HUDEP-2 (cell line): ENCODE results near the gene HOXC6.

Source experiments
- DNase-seq, 76 experiments: peaks; one replicate each; lab custom pipeline; 2025; ENCODE audit not compliant: unreplicated experiment in 76 of 76; lab: John Stamatoyannopoulos, UW

HOXC6 gene

GRCh38 chr12:54012631-54013409 is 15.4 kb upstream of the HOXC6 start:
- no peak for DNase-seq

DNA sequence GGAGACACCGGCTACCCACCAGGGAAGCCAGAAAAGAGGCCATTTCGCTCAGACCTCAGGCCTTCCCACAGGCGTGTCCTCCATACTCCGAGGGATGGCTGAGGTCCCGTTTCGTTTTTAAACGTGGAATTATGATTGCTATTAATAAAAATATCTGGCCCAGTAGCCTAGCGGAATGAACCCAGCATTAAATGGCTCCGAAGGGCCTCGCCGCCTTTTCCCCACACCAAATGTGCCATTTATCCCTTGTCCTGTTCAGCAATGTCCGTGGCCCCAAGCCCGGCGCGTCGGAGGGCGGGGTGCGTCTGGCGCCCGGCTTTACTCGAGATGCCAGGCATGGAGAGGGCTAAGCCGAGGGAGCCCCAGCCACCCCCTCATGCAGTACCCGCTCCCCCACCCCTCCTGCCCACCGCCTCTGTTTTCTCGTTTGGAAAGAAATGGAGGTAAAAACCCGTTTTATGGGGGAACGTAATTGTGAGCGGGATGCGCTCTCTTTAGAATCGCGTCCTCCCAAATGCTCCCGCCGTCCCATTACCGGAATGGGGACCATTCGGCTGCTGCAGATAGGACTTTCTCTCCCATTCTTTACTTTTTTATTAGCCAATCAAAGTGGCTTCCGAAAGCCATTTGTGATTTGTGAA is 13.7 kb upstream of the HOXC6 start:
- no peak for DNase-seq

DNA sequence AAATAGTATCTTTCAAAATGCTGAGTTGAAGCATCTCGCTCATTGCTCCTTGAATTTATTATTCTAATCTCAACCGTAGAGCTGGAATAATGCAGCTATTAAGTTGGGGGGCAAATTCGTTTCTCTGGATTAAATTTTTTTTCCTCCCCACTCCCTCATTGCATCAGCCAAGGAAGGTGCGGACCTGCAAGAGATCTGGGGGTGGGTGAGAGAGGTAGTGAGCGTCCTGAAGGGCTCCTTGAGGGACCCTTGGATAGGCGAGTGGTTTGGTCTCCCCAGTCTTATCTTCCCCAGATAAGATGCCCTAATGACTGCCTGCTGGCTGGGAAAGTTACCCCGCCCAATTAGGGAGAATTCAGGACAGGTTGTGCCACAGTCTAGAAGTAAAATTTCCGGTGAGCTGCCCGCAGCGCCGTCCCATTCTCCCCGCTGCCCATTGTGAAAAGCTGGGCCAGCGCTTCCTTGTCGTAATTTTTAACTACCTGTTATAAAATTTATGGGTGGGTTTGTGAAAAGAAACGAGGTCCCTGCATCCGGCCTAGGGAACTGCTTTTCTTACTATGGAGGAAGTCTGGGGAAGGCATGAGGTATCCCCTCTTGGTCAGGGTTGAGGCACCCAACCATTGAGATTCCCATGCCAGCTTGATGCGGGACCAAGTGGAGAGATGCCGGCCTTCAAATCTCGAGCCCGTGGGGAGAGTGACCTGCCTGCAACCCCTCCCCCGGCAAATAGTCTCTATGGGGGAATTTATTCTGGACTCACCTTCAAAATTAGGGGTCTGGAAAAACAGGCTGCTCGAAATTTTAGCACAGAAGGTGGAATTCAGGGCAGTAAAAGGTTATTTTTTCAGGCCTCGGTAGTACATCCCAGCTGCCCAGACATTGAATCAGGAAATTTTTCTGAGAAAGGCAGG is 13.0 kb upstream of the HOXC6 start:
- no peak for DNase-seq

DNA sequence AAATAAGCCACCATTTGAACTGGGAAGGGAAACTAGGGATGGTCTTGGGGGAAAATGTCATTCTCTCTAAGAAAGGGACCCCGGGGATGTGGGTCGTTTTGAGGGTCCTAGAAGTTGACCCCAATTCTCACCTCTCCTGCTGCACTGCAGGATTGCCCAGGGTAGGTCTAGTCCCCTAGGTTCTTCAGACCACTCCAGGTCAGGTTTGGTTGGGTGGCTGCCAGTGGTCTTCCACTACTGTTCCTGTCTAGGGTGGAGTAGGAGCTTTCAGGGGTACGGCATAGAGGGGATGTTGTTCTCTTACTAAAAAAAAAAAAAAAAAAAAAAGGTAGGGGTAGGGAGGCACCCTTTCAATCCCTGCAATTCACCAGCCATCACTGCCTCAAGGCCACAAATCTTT is 12.2 kb upstream of the HOXC6 start:
- DNase-seq, result no peak

GRCh38 chr12:54016478-54016964 is 11.7 kb upstream of the HOXC6 start:
- no peak for DNase-seq

DNA sequence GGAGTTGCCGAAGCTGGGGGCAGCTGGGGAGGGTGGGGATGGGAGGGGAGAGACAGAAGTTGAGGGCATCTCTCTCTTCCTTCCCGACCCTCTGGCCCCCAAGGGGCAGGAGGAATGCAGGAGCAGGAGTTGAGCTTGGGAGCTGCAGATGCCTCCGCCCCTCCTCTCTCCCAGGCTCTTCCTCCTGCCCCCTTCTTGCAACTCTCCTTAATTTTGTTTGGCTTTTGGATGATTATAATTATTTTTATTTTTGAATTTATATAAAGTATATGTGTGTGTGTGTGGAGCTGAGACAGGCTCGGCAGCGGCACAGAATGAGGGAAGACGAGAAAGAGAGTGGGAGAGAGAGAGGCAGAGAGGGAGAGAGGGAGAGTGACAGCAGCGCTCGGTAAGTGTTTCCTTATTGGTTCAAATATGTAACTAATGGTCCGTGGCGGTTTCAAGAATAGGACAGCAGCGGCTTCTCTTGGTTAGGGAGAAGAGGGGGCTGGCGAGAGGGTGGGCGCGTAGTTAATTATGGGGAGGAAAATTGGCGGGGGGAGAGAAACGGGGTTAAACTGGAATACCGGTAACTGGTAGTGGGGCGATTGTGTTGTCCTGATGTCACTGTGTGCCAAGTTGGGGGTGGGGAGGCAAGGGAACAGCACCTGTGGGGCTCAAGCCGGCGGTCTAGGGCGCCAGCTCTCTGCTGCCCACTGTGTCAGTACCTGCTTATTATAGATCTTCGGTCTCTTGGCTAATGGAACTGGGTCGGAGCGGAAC is 11.0 kb upstream of the HOXC6 start:
- no peak for DNase-seq

DNA sequence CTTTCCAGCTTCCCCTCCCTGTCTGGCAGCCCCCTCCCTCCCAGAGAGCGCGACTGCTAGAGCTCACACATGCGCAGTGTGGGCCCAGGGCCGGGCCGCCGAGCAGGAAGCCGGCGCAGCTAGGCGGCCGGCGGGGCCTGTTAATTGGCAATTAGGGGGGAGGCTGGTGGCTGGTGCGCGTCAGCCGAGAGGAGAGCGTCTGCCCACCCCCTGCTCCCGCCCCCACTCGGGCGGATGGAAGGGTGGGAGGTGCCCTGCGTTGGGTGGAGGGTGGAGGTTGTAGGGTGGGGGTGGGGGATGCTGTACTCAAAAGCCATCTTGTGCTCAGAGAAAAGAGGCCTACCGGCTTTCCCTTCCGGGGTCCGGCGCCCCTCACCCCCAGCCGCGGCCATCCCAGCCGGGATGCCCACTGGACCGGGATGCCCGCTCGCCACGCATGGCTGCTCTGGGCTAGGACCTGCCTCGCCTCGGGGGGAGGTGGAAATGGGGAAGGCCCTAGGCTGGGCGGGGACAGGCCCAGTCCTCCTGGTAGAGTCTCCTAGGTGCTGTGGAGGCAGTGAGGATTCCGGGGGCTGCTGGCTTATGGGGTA is 10.3 kb upstream of the HOXC6 start:
- DNase-seq, result peak in 25 of 76 experiments; percentile 6 to 50 (median 22)

- DNase-seq, result no peak
Measured at GRCh38 chr12:54018468-54018984, 9.7 kb upstream of the HOXC6 start.

DNA sequence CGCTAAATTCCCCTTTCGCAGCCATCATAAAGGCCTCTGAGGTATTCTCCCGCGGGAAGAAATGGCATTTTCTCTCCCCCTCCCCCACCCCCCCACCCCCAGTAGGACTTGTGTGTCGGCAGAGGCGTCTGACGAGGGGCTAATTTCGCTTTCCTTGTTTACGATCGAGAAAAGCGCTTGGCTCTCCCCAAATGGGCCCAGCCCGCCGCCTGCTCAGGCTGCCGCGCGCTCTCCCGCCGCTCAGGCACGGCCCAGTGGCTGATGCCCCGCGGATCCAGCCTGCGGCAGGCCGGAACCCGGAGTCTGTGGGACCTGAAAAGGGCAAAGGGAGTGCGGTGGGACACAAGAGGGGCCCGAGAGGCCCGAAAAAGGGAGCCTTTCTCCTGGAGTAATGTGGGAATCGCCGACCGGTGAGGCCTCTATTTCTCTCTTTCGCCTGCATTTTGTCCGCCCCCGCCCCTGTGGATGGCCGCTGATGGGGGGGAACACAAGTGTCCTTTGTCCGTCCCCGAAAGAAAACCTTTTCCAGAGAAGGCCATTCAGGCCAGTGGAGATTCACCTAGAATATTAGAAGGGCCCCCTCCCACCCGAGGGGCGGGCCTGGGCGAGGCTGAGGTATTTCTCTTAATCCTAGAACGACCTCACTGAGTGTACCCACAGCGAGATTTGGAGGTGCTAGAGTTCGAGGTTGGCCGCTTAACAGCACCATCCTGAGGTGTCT is 9.0 kb upstream of the HOXC6 start:
- no peak for DNase-seq

DNA sequence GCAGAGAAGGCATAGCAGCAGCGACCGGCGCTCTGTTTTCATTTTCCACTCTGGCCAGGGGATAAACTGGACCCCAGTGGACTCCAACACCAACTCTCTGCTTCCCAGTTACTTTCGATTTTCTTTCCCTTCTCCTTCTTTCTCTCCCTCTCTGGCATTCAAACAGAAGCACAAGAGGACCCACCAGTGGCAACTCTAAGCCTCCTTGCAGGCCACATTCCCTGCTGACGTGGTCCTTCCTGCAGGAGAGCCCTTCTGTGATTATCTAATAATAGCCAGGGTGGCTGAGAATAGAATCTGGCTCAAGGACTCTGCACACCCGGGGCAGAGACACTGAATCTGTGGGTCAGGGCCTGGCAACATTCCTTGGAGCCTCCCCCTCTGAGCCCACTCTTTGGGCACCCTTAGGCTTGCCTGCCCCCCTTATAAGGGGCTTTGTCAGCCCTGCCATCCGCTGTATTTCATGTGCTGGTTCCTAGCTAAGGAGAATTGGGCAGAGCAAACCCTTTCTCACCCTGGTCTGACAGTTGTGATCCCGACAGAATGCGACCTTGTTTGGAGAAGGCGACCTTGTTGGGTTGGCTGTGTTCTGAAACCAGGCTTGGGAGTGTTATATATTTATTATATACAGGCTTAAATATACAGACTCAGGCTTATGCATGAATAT is 8.2 kb upstream of the HOXC6 start:
- DNase-seq, result no peak

GRCh38 chr12:54020591-54021405 is 7.4 kb upstream of the HOXC6 start:
- DNase-seq, result no peak

DNA sequence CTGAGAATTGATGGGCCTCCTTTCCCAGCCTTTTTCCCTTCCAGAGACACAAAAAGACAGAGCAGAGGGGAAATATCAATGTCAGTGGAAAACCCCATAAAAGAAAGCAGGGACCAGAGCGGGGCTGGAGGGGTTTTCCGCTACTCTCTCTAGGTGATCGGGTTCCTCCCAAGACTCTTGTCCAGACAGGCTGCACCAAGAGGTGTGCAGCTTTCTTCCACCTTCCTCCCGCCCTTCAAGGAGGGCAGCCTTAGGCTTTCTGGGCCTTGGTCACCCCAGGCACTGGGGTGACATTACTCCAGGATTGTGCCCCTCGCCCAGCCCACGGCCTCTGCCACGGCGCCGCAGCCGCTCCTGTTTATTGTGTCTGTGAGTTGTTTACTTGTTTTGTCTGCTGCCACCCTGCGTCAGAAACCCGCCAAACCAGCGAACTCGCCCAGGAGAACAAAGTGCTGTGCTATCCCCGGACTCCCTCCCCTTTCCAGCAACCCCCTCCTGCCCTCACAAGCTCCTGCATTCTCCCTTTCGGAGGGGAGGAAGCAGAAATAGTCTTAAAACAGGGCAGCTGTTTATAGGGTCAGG is 6.7 kb upstream of the HOXC6 start:
- peak in 1 of 76 experiments; percentile 7 for DNase-seq

DNA sequence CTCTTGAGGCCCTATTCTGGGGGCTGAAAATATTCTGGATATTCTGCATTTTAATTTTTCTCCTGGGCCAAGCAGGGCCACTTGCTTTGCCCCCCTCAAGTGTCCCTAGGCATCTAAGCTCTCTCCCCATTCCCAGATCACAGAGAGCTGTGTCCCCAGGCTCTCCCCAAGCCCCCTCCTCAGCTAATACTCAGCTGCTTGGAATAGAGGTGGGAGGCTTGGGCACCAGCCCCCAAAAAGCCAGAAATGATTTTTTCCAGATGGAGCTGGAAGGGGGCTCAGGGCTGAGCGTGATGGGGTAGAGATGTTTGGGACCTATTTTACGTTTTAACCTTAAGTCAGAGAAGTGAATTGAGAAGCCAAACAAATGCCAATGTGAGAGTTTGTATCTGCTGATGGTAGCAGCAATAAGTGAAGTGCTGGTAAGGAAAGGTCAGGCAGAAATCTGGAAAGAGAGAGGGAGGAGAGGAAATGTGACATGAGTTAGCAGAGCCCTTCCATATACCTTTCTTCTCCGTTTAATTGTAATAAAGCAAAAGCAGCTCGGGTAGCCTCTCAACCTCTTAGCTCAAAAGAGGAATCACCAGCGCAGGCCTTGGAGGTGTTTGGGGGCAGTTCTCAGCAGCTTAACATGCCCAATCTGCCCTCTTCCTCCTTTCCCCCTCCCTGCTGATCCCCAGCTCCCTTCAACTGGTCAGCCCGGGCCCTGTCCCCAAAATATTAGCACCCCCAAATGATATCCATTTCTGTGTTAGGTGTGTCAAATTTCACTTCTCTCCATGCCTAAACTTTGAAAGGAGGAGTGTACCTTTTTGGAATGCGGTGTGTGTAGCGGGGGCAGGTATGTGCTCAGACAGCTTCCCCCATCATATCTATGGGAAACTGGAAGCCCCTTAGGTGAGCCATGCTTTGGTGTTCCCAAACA is 5.0 kb upstream of the HOXC6 start:
- DNase-seq, result no peak

DNA sequence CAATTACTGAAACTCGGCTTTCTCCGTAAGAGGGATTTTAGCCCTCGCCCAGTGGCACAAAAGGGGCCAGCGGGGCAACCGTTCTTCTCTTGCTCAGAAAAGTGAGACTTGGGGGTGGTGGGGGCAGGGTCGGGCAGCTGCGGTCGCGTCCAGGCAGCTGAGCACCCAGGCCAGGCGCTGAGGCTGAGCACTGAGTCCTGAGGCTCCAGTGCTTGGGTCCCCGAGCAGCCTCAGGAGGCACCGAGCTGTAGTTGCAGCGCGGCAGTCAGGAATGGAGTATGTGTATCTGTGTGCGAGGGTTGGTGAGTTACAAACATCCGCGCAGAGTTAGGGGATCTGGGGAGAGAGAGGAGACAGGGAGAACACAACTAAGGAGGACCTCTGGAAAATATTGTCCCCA is 4.1 kb upstream of the HOXC6 start:
- DNase-seq, result no peak

DNA sequence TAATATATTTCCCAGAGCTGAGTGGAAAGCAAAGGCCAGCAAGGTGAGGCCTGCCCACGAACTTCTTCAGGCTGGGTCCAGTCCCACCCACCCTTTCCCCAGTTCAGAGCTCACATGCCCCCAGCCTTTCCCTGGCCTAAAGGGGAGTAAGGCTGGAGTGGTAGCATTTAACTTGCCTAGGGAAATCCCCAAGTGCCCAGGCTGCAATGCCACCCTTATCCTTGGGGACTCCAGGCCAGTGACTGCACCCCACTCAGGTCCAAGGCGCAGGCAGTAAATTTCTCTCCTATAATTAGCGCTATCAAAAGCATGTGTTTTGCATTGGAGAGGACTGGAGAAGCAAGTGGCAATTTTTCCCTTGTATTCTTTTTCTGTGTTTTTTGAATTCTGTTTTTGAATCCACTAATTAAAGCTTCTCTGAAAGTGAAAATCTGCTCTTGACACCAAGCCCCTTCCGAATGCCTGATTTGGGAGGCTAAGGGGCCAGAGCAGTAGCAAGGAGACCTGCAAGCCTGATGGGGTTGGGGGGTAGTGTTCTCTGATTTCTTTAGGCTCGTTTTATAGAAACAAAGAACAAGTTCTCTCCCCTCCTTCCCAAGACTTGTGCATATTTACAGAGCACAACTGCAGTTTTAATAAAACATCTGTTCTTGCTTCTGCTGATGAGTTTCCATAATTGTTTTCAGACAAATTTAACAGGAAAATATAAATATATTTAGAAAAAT is 3.5 kb upstream of the HOXC6 start:
- DNase-seq, result no peak
